ENCODE results near the gene PAM. TPM values are rescaled to one million over a fixed set of nuclear protein-coding genes. Genes with fewer than 3 reads are reported as not detected.

PAM gene
- total RNA-seq, 1 experiment from 2014 or later, result 90.0 TPM

- BruUV-seq (replicated peaks), result no TSS peak
- CTCF ChIA-PET, result interaction anchor here (0.6 kb wide), 1 partner anchor 9 kb away, joined by 3 read pairs; no protein-coding TSS in a partner anchor
Observed at GRCh38 chr5:102800427-102800826, 45.3 kb downstream of the PAM start.

GRCh38 chr5:102801371-102801770, 46.3 kb downstream of the PAM start:
- Histone ChIP-seq H3K4me3 (ENCODE audit: low read length) (no peak overlapping the region), H3K9me3 (ENCODE audit: low read length) (no peaks in the 10 kb centered on the region), H4K20me1 (ENCODE audit: low read length) (no peaks in the 10 kb centered on the region), H3K79me2 (ENCODE audit: low read length) (no peaks in the 10 kb centered on the region), H3K4me1 (ENCODE audit: insufficient read depth, low read length) (no peaks in the 10 kb centered on the region), H3K36me3 (ENCODE audit: low read depth, low read length) (no peaks in the 10 kb centered on the region), H3K27me3 (ENCODE audit: low read length) (no peaks in the 10 kb centered on the region), H3K27ac (ENCODE audit: low read length) (no peak overlapping the region), H3K9me2 (replicated peaks; ENCODE audit: low read length) (no peaks in the 10 kb centered on the region), H3F3A (ENCODE audit: low read length, unreplicated experiment) (no peaks in the 10 kb centered on the region), H2AFZ (ENCODE audit: low read length) (no peak overlapping the region), H3K4me2 (ENCODE audit: low read length) (no peak overlapping the region), H3K9ac (ENCODE audit: low read length) (no peak overlapping the region)
- ATAC-seq, result no peak
- BruUV-seq (replicated peaks), result no TSS peak
- ChIA-PET CTCF (no interaction called here), POLR2A (ENCODE audit: unreplicated experiment) (no interaction called here)
- DNase-seq, result no peak
- TF ChIP-seq CTCF (conservative IDR thresholded peaks at IDR 0.05; ENCODE audit: low read depth, low read length) (no peak), EZH2 (IDR thresholded peaks at IDR 0.05; ENCODE audit: low read length, unreplicated experiment) (no peak), EZH2phosphoT487 (IDR thresholded peaks at IDR 0.05; ENCODE audit: borderline replicate concordance, low read length) (no peak)
- intact Hi-C loops (cut with micrococcal nuclease), result no loop called here

More at GRCh38 chr5:102800427-102800826, 45.3 kb downstream of the PAM start:
- Histone ChIP-seq H3K4me1 (ENCODE audit: insufficient read depth, low read length) (peaks cover 9% of the 10 kb centered on the region; the same call in 1 of the 2 replicates), H3K9me2 (replicated peaks; ENCODE audit: low read length) (no peaks in the 10 kb centered on the region), H3K4me2 (ENCODE audit: low read length) (no peak overlapping the region), H3K9ac (ENCODE audit: low read length) (no peak overlapping the region), H3F3A (ENCODE audit: low read length, unreplicated experiment) (no peaks in the 10 kb centered on the region), H3K79me2 (ENCODE audit: low read length) (no peaks in the 10 kb centered on the region), H3K4me3 (ENCODE audit: low read length) (no peak overlapping the region), H4K20me1 (ENCODE audit: low read length) (no peaks in the 10 kb centered on the region), H3K27ac (ENCODE audit: low read length) (no peak overlapping the region), H3K9me3 (ENCODE audit: low read length) (no peaks in the 10 kb centered on the region), H3K36me3 (ENCODE audit: low read depth, low read length) (no peaks in the 10 kb centered on the region), H2AFZ (ENCODE audit: low read length) (no peak overlapping the region), H3K27me3 (ENCODE audit: low read length) (no peaks in the 10 kb centered on the region)
- POLR2A ChIA-PET (ENCODE audit: unreplicated experiment), result no interaction called here
- intact Hi-C loops (cut with micrococcal nuclease), result no loop called here
- no peak for DNase-seq
- no peak for ATAC-seq
- TF ChIP-seq EZH2phosphoT487 (IDR thresholded peaks at IDR 0.05; ENCODE audit: borderline replicate concordance, low read length) (no peak), CTCF (conservative IDR thresholded peaks at IDR 0.05; ENCODE audit: low read depth, low read length) (no peak), EZH2 (IDR thresholded peaks at IDR 0.05; ENCODE audit: low read length, unreplicated experiment) (no peak)

GRCh38 chr5:102802708-102803458, 47.8 kb downstream of the PAM start:
- no peaks in the 10 kb centered on the region for H3K9me3 ChIP-seq (ENCODE audit: low read length)
- H3F3A ChIP-seq (ENCODE audit: low read length, unreplicated experiment), result no peaks in the 10 kb centered on the region
- BruUV-seq (replicated peaks), result no TSS peak
- no peak overlapping the region for H3K4me2 ChIP-seq (ENCODE audit: low read length)
- H3K27me3 ChIP-seq (ENCODE audit: low read length), result no peaks in the 10 kb centered on the region
- no peak overlapping the region for H3K9ac ChIP-seq (ENCODE audit: low read length)
- H4K20me1 ChIP-seq (ENCODE audit: low read length), result no peaks in the 10 kb centered on the region
- H3K4me3 ChIP-seq (ENCODE audit: low read length), result no peak overlapping the region
- H3K4me1 ChIP-seq (ENCODE audit: insufficient read depth, low read length), result no peaks in the 10 kb centered on the region
- H3K9me2 ChIP-seq (replicated peaks; ENCODE audit: low read length), result no peaks in the 10 kb centered on the region
- no peak overlapping the region for H3K27ac ChIP-seq (ENCODE audit: low read length)
- H3K79me2 ChIP-seq (ENCODE audit: low read length), result no peaks in the 10 kb centered on the region
- ChIA-PET POLR2A (ENCODE audit: unreplicated experiment) (no interaction called here), CTCF (no interaction called here)
- no peaks in the 10 kb centered on the region for H3K36me3 ChIP-seq (ENCODE audit: low read depth, low read length)
- no peak overlapping the region for H2AFZ ChIP-seq (ENCODE audit: low read length)
- TF ChIP-seq EZH2phosphoT487 (IDR thresholded peaks at IDR 0.05; ENCODE audit: borderline replicate concordance, low read length) (no peak), CTCF (conservative IDR thresholded peaks at IDR 0.05; ENCODE audit: low read depth, low read length) (no peak), EZH2 (IDR thresholded peaks at IDR 0.05; ENCODE audit: low read length, unreplicated experiment) (no peak)
- DNase-seq (no peak), ATAC-seq (no peak)
- intact Hi-C loops (cut with micrococcal nuclease), result no loop called here

All from PC-3 (cell line).